ENCODE results near the gene MS4A10.
"Not testable (repeated sequence)": the region's sequence is repeated elsewhere in the genome, so short reads cannot be mapped to it uniquely, and the experiment has no call there.

The MS4A10 gene

GRCh38 chr11:60785136-60785535 lies at the start of gene MS4A10:
Gene MS4A10, plus strand, starts transcription at chr11:60785333. Its CDS starts 5,003 bp downstream, at chr11:60790336.
- DNase-seq: no peak

GRCh38 chr11:60739114-60739513 lies 46.0 kb upstream of the MS4A10 start:
- no peak for DNase-seq

GRCh38 chr11:60740573-60740972 lies 44.6 kb upstream of the MS4A10 start:
- no peak for DNase-seq

DNA sequence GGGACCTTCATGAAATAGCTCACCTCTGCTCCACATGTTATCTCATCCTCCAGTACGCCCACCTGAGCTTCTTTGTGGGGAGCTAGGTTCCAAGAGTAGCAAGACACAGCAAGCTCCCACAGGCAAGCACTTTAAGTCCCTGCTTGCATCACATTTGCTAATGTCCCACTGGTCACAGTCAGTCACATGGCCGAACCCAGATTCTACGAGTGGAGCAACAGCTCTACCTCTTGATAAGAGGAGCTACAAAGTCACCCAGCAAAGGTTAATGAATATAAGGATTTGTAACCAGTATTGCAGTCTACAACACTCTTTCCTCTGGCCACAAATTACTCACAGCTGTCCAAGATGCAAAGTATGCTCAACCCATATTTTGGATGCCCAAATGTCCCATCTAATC lies 43.7 kb upstream of the MS4A10 start:
- DNase-seq: no peak

- DNase-seq: no peak
Measured at GRCh38 chr11:60743058-60743457, 42.1 kb upstream of the MS4A10 start.

- no peak for DNase-seq
Measured at GRCh38 chr11:60744114-60744513, 41.0 kb upstream of the MS4A10 start.

DNA sequence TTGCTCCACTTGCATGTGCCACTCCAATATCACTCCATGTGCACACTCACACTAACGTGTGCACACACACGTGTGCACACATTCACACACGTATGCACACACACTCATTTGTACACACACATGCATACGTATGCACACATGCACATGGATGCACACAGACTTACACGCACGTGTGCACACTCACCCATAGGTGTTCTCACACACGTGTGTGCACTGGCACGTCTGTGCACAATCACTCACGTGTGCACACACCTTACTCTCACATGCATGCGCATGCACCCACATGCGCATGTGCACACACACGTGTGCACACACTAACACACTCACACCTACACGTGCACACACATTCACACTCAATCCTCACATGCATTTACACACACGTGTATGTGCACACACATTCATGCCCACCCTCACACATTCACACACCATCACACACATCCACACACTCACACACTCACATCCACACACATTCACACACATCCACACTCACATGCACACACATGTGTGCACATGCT lies 37.7 kb upstream of the MS4A10 start:
- DNase-seq: no peak

GRCh38 chr11:60748225-60748624 lies 36.9 kb upstream of the MS4A10 start:
- no peak for DNase-seq

- DNase-seq: no peak
Measured at GRCh38 chr11:60748821-60749220, 36.3 kb upstream of the MS4A10 start.

GRCh38 chr11:60750911-60751310 lies 34.2 kb upstream of the MS4A10 start:
- DNase-seq: no peak

GRCh38 chr11:60753309-60753708 lies 31.8 kb upstream of the MS4A10 start:
- DNase-seq: no peak

DNA sequence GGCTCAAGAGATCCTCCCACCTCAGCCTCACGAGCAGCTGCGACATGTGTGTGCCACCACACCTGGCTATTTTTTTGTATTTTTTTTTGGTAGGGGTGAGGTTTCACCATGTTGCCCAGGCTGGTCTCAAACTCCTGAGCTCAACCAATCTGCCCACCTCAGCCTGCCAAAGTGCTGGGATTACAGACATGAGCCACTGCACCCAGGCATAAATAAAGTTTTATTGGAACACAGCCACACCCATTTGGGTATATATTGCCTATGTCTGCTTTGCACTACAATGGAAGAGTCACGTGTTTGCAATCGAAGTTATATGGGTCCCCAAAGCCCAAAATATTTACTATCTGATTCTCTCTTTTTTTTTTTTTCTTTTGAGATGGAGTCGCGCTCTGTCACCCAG lies 30.2 kb upstream of the MS4A10 start:
- no peak for DNase-seq

DNA sequence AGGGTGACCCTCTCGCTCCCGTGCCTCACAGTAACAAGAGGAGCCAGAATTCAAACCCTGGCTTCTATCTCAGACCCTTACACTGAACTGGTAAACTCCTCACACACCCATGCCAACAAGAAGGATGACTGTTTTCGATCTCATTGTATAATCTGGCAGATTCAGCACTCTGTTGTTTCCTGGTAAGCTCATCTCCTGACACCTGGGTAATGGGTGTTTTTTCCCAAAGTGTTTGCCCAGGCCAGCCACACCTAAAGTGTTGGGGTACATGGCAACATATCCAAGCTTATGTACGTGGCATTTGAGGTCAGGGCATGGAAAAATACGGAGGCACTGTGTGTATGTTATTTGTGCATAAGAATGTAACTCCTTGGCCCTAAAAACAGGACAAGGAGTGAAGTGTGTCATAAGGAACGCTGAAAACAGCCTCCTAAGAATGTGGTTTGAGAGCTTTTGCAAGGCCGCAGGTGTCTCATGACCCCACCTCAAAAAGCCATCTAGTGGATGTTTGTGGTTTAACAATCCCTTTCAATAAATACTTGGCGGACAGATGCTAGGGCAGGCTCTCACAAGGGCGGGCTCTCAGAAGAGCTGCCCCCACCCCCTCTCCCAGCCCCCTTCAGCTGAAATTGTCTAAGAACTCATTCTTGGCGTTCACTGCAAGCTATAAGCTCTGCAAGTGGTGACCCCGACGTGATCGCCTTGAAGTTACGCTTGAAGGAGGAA lies 28.7 kb upstream of the MS4A10 start, which contains the start of gene MS4A15:
MS4A15 (plus strand) TSS at position 561 of the 726 bp plus-strand sequence. CDS start 6,867 bp downstream, outside the sequence.
- no peak for DNase-seq

- DNase-seq: no peak
Measured at GRCh38 chr11:60757231-60757800, 27.8 kb upstream of the MS4A10 start.

GRCh38 chr11:60758671-60759070 lies 26.5 kb upstream of the MS4A10 start:
- not testable (repeated sequence) for DNase-seq

GRCh38 chr11:60759438-60760225 lies 25.5 kb upstream of the MS4A10 start:
- DNase-seq: not testable (repeated sequence)

DNA sequence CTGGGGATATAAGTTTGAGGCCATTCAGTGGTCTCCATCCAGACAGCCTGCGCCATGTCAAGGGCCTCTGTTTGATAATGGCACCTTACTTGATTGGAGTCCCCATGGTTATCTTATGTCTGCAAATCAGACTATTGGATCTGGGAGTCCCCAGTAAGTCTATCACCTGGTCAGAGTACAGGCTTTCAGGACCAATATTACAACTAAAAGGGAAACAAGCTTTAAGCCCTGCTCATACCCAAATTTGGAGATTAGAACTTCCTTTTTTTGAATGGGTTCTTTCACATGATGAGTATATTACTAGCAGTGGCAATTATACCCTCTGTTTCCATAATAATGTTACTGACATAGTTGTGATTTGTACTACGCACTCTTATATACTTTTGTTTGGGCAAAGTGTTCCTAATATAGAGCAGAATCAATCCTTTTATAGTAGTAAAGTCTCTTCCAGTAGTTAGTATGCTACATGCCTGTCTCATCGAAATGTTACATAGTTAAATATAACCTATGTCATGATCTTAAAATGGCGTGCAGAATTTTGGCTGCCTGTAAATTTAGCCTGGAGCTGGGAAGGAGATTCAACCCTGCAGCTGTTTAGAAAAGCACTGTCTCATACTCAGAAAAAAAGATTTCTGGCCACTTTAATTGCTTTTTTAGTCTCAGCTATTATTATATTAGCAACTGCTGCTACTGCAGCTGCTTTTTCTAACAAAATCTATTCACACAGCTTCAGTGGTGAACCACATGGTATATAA lies 23.5 kb upstream of the MS4A10 start:
- no peak for DNase-seq

GRCh38 chr11:60762851-60763691 lies 22.1 kb upstream of the MS4A10 start:
- DNase-seq: no peak

GRCh38 chr11:60763692-60764369 lies 21.3 kb upstream of the MS4A10 start:
- DNase-seq: no peak

GRCh38 chr11:60764879-60765278 lies 20.3 kb upstream of the MS4A10 start:
- no peak for DNase-seq

GRCh38 chr11:60765355-60765754 lies 19.8 kb upstream of the MS4A10 start:
- no peak for DNase-seq

Measured in CD4-positive, alpha-beta T cell treated with Interleukin-4 for 4 hours (primary cell).